ENCODE measurements around the gene FUNDC2. TPM values are rescaled to one million over a fixed set of nuclear protein-coding genes. Genes with fewer than 3 reads are reported as not detected.
A peak's percentile ranks its signal among the peaks of the same experiment; 100 is the strongest.

Gene FUNDC2
- total RNA-seq, 1 donor from 2014 or later, result 54.0 TPM

DNA sequence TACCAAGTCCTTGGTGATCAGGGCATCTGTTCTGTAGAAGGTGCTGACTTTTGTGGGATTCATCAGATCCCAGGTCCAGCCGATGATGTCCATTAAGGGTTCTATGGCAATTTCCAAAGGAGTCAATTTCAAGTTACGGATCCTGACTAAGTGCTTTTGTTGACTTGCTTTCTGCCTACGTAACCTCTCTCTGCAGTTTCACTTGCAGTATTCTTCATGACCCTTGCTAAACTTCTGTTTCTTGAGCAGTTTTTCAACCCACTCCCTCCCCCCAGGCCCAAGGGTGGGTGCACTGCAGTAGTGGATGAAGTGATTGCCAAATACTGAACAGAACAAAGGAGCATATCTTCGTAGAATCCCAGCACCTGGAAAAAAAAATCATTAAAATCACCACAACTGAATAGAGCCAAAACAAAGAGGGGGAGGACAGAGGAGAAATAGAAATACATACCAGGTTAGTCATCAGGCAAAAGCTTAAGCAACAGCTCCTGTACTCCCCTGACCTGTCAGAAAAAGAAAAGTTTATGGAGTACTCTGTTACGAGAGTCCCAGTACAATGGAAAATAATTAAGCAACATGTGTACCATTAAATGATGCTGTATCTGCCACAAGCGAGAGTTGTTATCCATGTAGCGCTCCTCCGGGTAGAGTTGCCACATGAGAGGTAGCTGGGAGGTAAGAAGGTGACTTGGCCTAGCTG is 38.5 kb downstream of the FUNDC2 start:
- Histone ChIP-seq H3K9me3 (no peaks in the 10 kb centered on the region), H3K36me3 (peaks cover 0 to 5% of the 10 kb centered on the region in 2 donors), H3K4me3 (no peak overlapping the region), H3K27ac (no peak overlapping the region), H3K27me3 (no peaks in the 10 kb centered on the region), H3K4me1 (no peaks in the 10 kb centered on the region)
- TF ChIP-seq CTCF (IDR thresholded peaks at IDR 0.05), result no peak
- intact Hi-C loops (cut with DNase I), result no loop called here
- DNase-seq (ENCODE audit: low spot score in 2 of 2), result no peak

DNA sequence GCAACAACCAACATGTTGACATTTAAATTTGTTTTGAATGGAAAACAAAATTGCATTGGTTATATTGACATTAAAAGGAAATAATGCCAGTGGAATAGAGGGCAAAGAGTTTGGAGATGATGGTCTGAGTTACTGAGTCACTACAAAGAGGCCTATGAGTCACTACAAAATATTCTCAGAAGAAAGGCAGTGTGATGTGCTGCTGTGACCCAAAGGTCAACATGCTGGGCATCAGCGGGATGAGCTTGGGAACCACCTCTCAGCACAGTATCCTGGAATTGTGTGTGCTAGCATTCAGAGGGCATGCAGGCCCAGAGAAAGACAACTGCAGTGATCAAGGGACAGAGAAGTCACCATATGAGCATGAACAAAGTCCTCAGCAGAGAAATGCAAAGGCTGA is 41.5 kb downstream of the FUNDC2 start:
- intact Hi-C loops (cut with DNase I), result no loop called here
- no peak for TF ChIP-seq CTCF (IDR thresholded peaks at IDR 0.05)
- H3K27ac ChIP-seq, result no peak overlapping the region

GRCh38 chrX:155069414-155069813 is 42.8 kb downstream of the FUNDC2 start:
- Histone ChIP-seq H3K4me3 (peak overlapping the region in 1 of 2 donors; percentile 64), H3K4me1 (no peaks in the 10 kb centered on the region), H3K36me3 (no peaks in the 10 kb centered on the region), H3K27ac (no peak overlapping the region), H3K9me3 (no peaks in the 10 kb centered on the region), H3K27me3 (no peaks in the 10 kb centered on the region)
- intact Hi-C loops (cut with DNase I), result no loop called here
- DNase-seq (ENCODE audit: low spot score in 2 of 2), result no peak
- TF ChIP-seq CTCF (IDR thresholded peaks at IDR 0.05), result no peak

More for the DNA sequence above, 41.5 kb downstream of the FUNDC2 start:
- Histone ChIP-seq H3K9me3 (no peaks in the 10 kb centered on the region), H3K27me3 (no peaks in the 10 kb centered on the region), H3K4me3 (no peak overlapping the region), H3K4me1 (no peaks in the 10 kb centered on the region), H3K36me3 (no peaks in the 10 kb centered on the region)
- no peak for DNase-seq (ENCODE audit: low spot score in 2 of 2)

- H3K27ac ChIP-seq, result peak overlapping the region; percentile 88 to 93
- intact Hi-C loops (cut with DNase I), result loop anchor here (5.0 to 10.0 kb wide), 2 partner anchors 147 to 675 kb away; partner anchors contain the start of gene VBP1
Observed at GRCh38 chrX:155070038-155070437, 43.4 kb downstream of the FUNDC2 start.

DNA sequence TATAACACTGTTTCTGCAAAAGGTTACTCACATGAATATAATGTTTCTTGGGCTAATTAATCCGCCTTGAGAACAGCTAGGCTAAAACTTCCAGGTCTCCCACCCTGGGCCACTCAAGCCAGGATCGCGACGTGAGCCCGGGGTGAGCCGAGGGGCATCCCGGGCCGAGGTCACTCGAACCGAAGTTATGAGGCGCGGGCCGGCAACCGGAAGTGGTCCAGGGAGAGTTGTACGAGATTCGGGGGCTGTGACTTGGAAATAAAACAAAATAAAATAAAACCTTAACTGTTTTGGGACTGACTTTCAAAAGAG is 44.0 kb downstream of the FUNDC2 start:
- H3K36me3 ChIP-seq, result no peaks in the 10 kb centered on the region
- H3K27me3 ChIP-seq, result no peaks in the 10 kb centered on the region
- H3K27ac ChIP-seq, result peak overlapping the region; percentile 88 to 93
- intact Hi-C loops (cut with DNase I), result loop anchor here (5.0 to 10.0 kb wide), 2 partner anchors 147 to 674 kb away; partner anchors contain the start of gene VBP1
- H3K4me3 ChIP-seq, result peak overlapping the region; percentile 60 to 64
- no peaks in the 10 kb centered on the region for H3K4me1 ChIP-seq
- no peak for DNase-seq (ENCODE audit: low spot score in 2 of 2)
- no peaks in the 10 kb centered on the region for H3K9me3 ChIP-seq
- no peak for TF ChIP-seq CTCF (IDR thresholded peaks at IDR 0.05)

More at GRCh38 chrX:155070038-155070437, 43.4 kb downstream of the FUNDC2 start:
- Histone ChIP-seq H3K9me3 (no peaks in the 10 kb centered on the region), H3K4me3 (peak overlapping the region; percentile 60 to 64), H3K27me3 (no peaks in the 10 kb centered on the region), H3K4me1 (no peaks in the 10 kb centered on the region), H3K36me3 (no peaks in the 10 kb centered on the region)
- DNase-seq (ENCODE audit: low spot score in 2 of 2), result no peak
- no peak for TF ChIP-seq CTCF (IDR thresholded peaks at IDR 0.05)

All from ascending aorta (tissue), 2 donors.